OCI-LY3 (cell line): ENCODE data around the gene SH2D4B.

Source experiments
- H2AFZ ChIP-seq: fragments of 200-600, 300-600 bp; shearing (Covaris generic); 2 replicates; pipeline ENCODE4 v1.6.0; 2014; ENCODE audit warnings: antibody characterized with exemption, low read depth, low read length
- H3K27ac ChIP-seq: fragments of 200-600, 300-600 bp; sonication (generic); 2 replicates; pipeline ENCODE4 v1.5.1; 2014; ENCODE audit warnings: mild to moderate bottlenecking, low read length, moderate library complexity, mixed read lengths
- H3K27me3 ChIP-seq: fragments of 200-600, 300-600 bp; sonication (generic); 2 replicates; pipeline ENCODE4 v1.6.1; 2014; ENCODE audit warnings: low read depth, low read length, mixed read lengths
- H3K36me3 ChIP-seq: fragments of 200-600, 300-600 bp; sonication (generic); replicated peaks from 2 replicates; pipeline ENCODE3; 2014; ENCODE audit warnings: low read depth, low read length, mixed read lengths
- H3K4me1 ChIP-seq: fragments of 300-600, 200-600 bp; sonication (generic); 2 replicates; pipeline ENCODE4 v1.6.1; 2014; ENCODE audit warnings: low read length, mixed read lengths
- H3K4me2 ChIP-seq: fragments of 200-600, 300-600 bp; sonication (generic); 2 replicates; pipeline ENCODE4 v1.6.1; 2014; ENCODE audit warnings: low read length, mixed read lengths
- H3K4me3 ChIP-seq: fragments of 300-600, 200-600 bp; sonication (generic); 2 replicates; pipeline ENCODE4 v1.5.1; 2014; ENCODE audit warnings: antibody characterized with exemption, mild to moderate bottlenecking, low read length, moderate library complexity
- H3K79me2 ChIP-seq: fragments of 300-600, 200-600 bp; shearing (Covaris generic); 2 replicates; pipeline ENCODE4 v1.6.1; 2014; ENCODE audit warnings: mild to moderate bottlenecking, low read length, mixed read lengths
- H3K9ac ChIP-seq: fragments of 300-600, 200-600 bp; shearing (Covaris generic); 2 replicates; pipeline ENCODE4 v1.6.0; 2014; ENCODE audit warnings: mild to moderate bottlenecking, low read length, moderate library complexity
- H3K9me3 ChIP-seq: fragments of 200-600, 300-600 bp; shearing (Covaris generic); 2 replicates; pipeline ENCODE4 v1.6.1; 2014; ENCODE audit warnings: low read length, mixed read lengths; ENCODE audit not compliant: insufficient read depth
- H4K20me1 ChIP-seq: fragments of 200-600, 300-600 bp; sonication (generic); 2 replicates; pipeline ENCODE4 v1.6.1; 2016; ENCODE audit warnings: low read length, mixed read lengths; ENCODE audit not compliant: insufficient read depth
- CTCF ChIP-seq: fragments of 200-600, 300-600 bp; sonication (generic); IDR thresholded peaks from 2 replicates; pipeline ENCODE4 v1.5.1; 2014; ENCODE audit warnings: antibody characterized with exemption, low read length, low read depth
- EZH2phosphoT487 ChIP-seq: fragments of 200-600 bp; shearing (Covaris generic); IDR thresholded peaks from 2 replicates; pipeline ENCODE4 v1.6.1; 2018; ENCODE audit warnings: antibody characterized with exemption, mixed run types, low read depth

SH2D4B gene

GRCh38 chr10:80528185-80528700, 9.5 kb upstream of the SH2D4B start:
- H3K79me2 ChIP-seq = no peaks in the 10 kb centered on the region
- no peaks in the 10 kb centered on the region for H3K36me3 ChIP-seq
- H3K9ac ChIP-seq = no peak overlapping the region
- TF ChIP-seq EZH2phosphoT487 (no peak), CTCF (no peak)
- no peak overlapping the region for H2AFZ ChIP-seq
- no peaks in the 10 kb centered on the region for H3K27me3 ChIP-seq
- no peak overlapping the region for H3K27ac ChIP-seq
- no peaks in the 10 kb centered on the region for H4K20me1 ChIP-seq
- H3K4me3 ChIP-seq = no peak overlapping the region
- peaks cover 7% of the 10 kb centered on the region for H3K4me1 ChIP-seq
- H3K4me2 ChIP-seq = no peak overlapping the region
- no peaks in the 10 kb centered on the region for H3K9me3 ChIP-seq

GRCh38 chr10:80528901-80529300, 8.8 kb upstream of the SH2D4B start:
- Histone ChIP-seq H4K20me1 (no peaks in the 10 kb centered on the region), H3K27me3 (no peaks in the 10 kb centered on the region), H3K4me1 (peaks cover 7% of the 10 kb centered on the region), H2AFZ (no peak overlapping the region), H3K9ac (no peak overlapping the region), H3K79me2 (no peaks in the 10 kb centered on the region), H3K4me3 (no peak overlapping the region), H3K4me2 (no peak overlapping the region), H3K36me3 (no peaks in the 10 kb centered on the region), H3K27ac (no peak overlapping the region), H3K9me3 (no peaks in the 10 kb centered on the region)
- TF ChIP-seq EZH2phosphoT487 (no peak), CTCF (no peak)

- no peak for TF ChIP-seq EZH2phosphoT487
- no peak for TF ChIP-seq CTCF
- no peak overlapping the region for H3K4me3 ChIP-seq
- peaks cover 7% of the 10 kb centered on the region for H3K4me1 ChIP-seq
- H3K9ac ChIP-seq = no peak overlapping the region
- H4K20me1 ChIP-seq = no peaks in the 10 kb centered on the region
- H3K36me3 ChIP-seq = no peaks in the 10 kb centered on the region
- no peak overlapping the region for H3K4me2 ChIP-seq
- no peaks in the 10 kb centered on the region for H3K27me3 ChIP-seq
- H3K79me2 ChIP-seq = no peaks in the 10 kb centered on the region
- H3K9me3 ChIP-seq = no peaks in the 10 kb centered on the region
- no peak overlapping the region for H2AFZ ChIP-seq
- no peak overlapping the region for H3K27ac ChIP-seq
Observed at GRCh38 chr10:80529604-80530003, 8.1 kb upstream of the SH2D4B start.

GRCh38 chr10:80530251-80530650, 7.5 kb upstream of the SH2D4B start:
- Histone ChIP-seq H3K27me3 (no peaks in the 10 kb centered on the region), H2AFZ (no peak overlapping the region), H4K20me1 (no peaks in the 10 kb centered on the region), H3K79me2 (no peaks in the 10 kb centered on the region), H3K4me2 (no peak overlapping the region), H3K9ac (no peak overlapping the region), H3K9me3 (no peaks in the 10 kb centered on the region), H3K4me1 (peaks cover 7% of the 10 kb centered on the region), H3K27ac (no peak overlapping the region), H3K4me3 (no peak overlapping the region), H3K36me3 (no peaks in the 10 kb centered on the region)
- TF ChIP-seq CTCF (peak; percentile 42), EZH2phosphoT487 (no peak)
